ENCODE data around the gene AHI1.

Gene AHI1

GRCh38 chr6:135282395-135282794, 215.1 kb downstream of the AHI1 start:
- TF ChIP-seq CTCF (IDR thresholded peaks at IDR 0.05) (no peak), ZFX (IDR thresholded peaks at IDR 0.05; ENCODE audit: borderline replicate concordance) (no peak)
- H3K27ac ChIP-seq, result no peak overlapping the region

GRCh38 chr6:135281964-135282363, 215.6 kb downstream of the AHI1 start:
- no peak for TF ChIP-seq ZFX (IDR thresholded peaks at IDR 0.05; ENCODE audit: borderline replicate concordance)
- no peak for TF ChIP-seq CTCF (IDR thresholded peaks at IDR 0.05)
- no peak overlapping the region for H3K27ac ChIP-seq

- no peak overlapping the region for H3K27ac ChIP-seq
- no peak for TF ChIP-seq CTCF (IDR thresholded peaks at IDR 0.05)
- TF ChIP-seq ZFX (IDR thresholded peaks at IDR 0.05; ENCODE audit: borderline replicate concordance), result no peak
These were observed 216.3 kb downstream of the AHI1 start for GRCh38 chr6:135281227-135281626.

- TF ChIP-seq CTCF (IDR thresholded peaks at IDR 0.05) (no peak), ZFX (IDR thresholded peaks at IDR 0.05; ENCODE audit: borderline replicate concordance) (no peak)
These were observed 217.0 kb downstream of the AHI1 start for GRCh38 chr6:135280375-135281136.

GRCh38 chr6:135277422-135277821, 220.1 kb downstream of the AHI1 start:
- H3K27ac ChIP-seq, result no peak overlapping the region
- TF ChIP-seq ZFX (IDR thresholded peaks at IDR 0.05; ENCODE audit: borderline replicate concordance) (no peak), CTCF (IDR thresholded peaks at IDR 0.05) (no peak)

More at GRCh38 chr6:135280375-135281136, 217.0 kb downstream of the AHI1 start:
- no peak overlapping the region for H3K27ac ChIP-seq

GRCh38 chr6:135274561-135275293, 222.8 kb downstream of the AHI1 start:
- no peak overlapping the region for H3K27ac ChIP-seq
- TF ChIP-seq ZFX (IDR thresholded peaks at IDR 0.05; ENCODE audit: borderline replicate concordance) (no peak), CTCF (IDR thresholded peaks at IDR 0.05) (no peak)

GRCh38 chr6:135271626-135272025, 225.9 kb downstream of the AHI1 start:
- TF ChIP-seq CTCF (IDR thresholded peaks at IDR 0.05) (no peak), ZFX (IDR thresholded peaks at IDR 0.05; ENCODE audit: borderline replicate concordance) (no peak)
- H3K27ac ChIP-seq, result no peak overlapping the region
